OCI-LY1 (cell line): ENCODE measurements around the gene NOL3.

Experiments
- H2AFZ ChIP-seq: fragments of 200-600 bp; sonication (generic), shearing (Covaris generic); 2 replicates; pipeline ENCODE4 v1.6.0; 2014; ENCODE audit warnings: antibody characterized with exemption, mild to moderate bottlenecking, low read length
- H3F3A ChIP-seq: fragments of 200-600 bp; sonication (generic), shearing (Covaris generic); 2 replicates; pipeline ENCODE4 v1.6.0; 2014; ENCODE audit warnings: mild to moderate bottlenecking, antibody characterized with exemption, low read length, moderate library complexity; ENCODE audit not compliant: insufficient read depth
- H3K27ac ChIP-seq: fragments of 200-600 bp; sonication (generic); 2 replicates; pipeline ENCODE4 v1.5.1; 2014; ENCODE audit warnings: low read length, mixed run types, mild to moderate bottlenecking, low read depth; ENCODE audit not compliant: poor library complexity, severe bottlenecking
- H3K27me3 ChIP-seq: fragments of 200-600 bp; sonication (generic); 2 replicates; pipeline ENCODE4 v1.6.0; 2014; ENCODE audit warnings: antibody characterized with exemption, mild to moderate bottlenecking, low read length, moderate library complexity; ENCODE audit not compliant: insufficient read depth
- H3K36me3 ChIP-seq: fragments of 200-600 bp; sonication (generic); 2 replicates; pipeline ENCODE4 v1.6.1; 2014; ENCODE audit warnings: mild to moderate bottlenecking, antibody characterized with exemption, low read length, moderate library complexity, mixed read lengths; ENCODE audit not compliant: insufficient read depth
- H3K4me1 ChIP-seq: fragments of 200-600 bp; sonication (generic); 2 replicates; pipeline ENCODE4 v1.5.1; 2014; ENCODE audit warnings: mild to moderate bottlenecking, low read length, moderate library complexity; ENCODE audit not compliant: insufficient read depth, severe bottlenecking
- H3K4me2 ChIP-seq: fragments of 200-600 bp; sonication (generic), shearing (Covaris generic); 2 replicates; pipeline ENCODE4 v1.6.1; 2014; ENCODE audit warnings: low read length
- H3K4me3 ChIP-seq: fragments of 200-600 bp; sonication (generic); 2 replicates; pipeline ENCODE4 v1.5.1; 2014; ENCODE audit warnings: low read length, low read depth, mild to moderate bottlenecking, mixed read lengths; ENCODE audit not compliant: poor library complexity, severe bottlenecking
- H3K79me2 ChIP-seq: fragments of 200-600 bp; shearing (Covaris generic); 2 replicates; pipeline ENCODE4 v1.6.1; 2016; ENCODE audit warnings: mixed run types, low read length, mixed read lengths; ENCODE audit not compliant: insufficient read depth
- H3K9ac ChIP-seq: fragments of 200-600 bp; sonication (generic), shearing (Covaris generic); 2 replicates; pipeline ENCODE4 v1.6.1; 2014; ENCODE audit warnings: mild to moderate bottlenecking, low read length, mixed read lengths
- H3K9me2 ChIP-seq: fragments of 200-600 bp; sonication (generic), shearing (Covaris generic); 2 replicates; pipeline ENCODE4 v1.6.1; 2014; ENCODE audit warnings: low read depth, mild to moderate bottlenecking, low read length, mixed read lengths
- H3K9me3 ChIP-seq: fragments of 200-600 bp; shearing (Covaris generic); 2 replicates; pipeline ENCODE4 v1.6.1; 2014; ENCODE audit warnings: low read length, mixed read lengths
- H4K20me1 ChIP-seq: fragments of 200-600 bp; sonication (generic), shearing (Covaris generic); 2 replicates; pipeline ENCODE4 v1.6.0; 2016; ENCODE audit warnings: mild to moderate bottlenecking, low read length; ENCODE audit not compliant: insufficient read depth
- EZH2 ChIP-seq: fragments of 200-600 bp; sonication (generic), shearing (Covaris generic); IDR thresholded peaks from 2 replicates; pipeline ENCODE4 v1.8.0; 2017; ENCODE audit warnings: borderline replicate concordance, mixed run types, mild to moderate bottlenecking, antibody characterized with exemption, low read length, moderate library complexity, mixed read lengths
- TF ChIP-seq, protein P1 (sequence below): fragments of 200-600 bp; sonication (generic), shearing (Covaris generic); IDR thresholded peaks from 2 replicates; pipeline ENCODE4 v1.5.1; 2017; ENCODE audit warnings: mild to moderate bottlenecking, antibody characterized with exemption, low read length, moderate library complexity, mixed read lengths

Gene NOL3

DNA sequence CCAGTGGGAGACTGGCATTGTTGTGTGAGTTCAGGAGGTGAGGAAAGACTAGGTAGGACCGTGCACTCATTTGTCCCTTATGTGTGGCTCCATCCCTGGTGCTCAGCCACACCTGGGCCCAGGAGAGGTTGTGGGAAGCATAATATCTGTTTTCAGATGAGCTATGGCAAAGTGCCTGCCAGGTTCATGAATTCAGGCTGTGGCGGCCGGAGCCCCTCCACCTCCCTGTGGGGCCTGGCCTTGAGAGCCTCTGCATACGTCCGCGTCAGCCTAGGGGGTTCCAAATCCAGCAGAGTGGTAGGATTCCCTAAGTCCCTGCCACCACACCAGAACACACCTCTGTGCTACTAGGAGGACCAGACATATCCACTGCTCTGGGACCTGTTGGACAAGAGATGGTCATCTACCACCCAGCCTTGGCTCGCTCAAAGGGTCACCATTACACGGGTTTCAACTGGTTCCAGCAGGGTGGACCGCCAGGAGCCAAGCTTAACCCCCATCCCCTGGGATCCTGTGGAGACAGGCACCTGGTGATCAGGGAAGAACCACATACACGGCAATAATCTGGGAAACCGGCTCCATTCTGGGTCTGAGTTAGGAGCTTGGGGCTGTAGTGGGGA lies 21.6 kb upstream of the NOL3 start:
- no peaks in the 10 kb centered on the region for H4K20me1 ChIP-seq
- peaks cover 46% of the 10 kb centered on the region for H3K36me3 ChIP-seq
- H3K9me2 ChIP-seq: no peaks in the 10 kb centered on the region

DNA sequence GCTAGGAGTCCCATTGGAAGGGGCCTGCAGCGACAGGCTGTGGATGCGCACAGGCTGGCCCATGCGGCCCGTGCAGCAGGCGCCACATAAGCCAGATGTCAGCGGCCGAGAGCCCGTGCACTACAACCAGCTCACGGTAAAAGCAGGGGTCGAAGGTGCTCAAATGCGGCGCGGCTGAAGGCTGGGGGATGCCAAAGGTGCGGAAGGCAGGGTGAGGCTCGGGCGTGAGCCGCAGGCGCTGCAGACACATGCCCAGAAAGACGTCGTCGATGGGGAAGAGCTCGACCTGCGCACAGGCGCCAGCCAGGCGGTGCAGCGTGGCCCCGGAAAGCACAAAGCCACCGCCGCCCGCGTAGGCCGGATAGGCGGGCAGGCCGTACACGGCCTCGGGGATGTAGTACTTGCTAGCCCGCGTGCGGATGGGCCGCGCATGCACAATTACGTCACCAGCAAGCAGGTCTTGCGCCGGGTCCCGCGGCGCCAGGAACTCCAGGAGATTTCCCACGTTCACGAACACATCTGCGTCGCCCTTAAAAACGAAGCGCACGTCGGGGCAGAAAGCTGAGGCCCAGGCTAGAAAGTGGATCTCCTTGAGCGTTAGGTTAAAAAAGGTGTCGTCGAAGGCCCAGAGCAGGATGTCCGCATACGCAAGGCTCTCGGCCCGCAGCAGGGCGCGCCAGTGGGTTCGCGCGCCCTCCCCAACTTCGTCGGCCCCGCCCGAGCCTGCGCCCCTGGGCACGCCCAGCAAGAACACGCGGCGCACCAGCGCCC lies 20.9 kb upstream of the NOL3 start:
- H3K27ac ChIP-seq: no peak overlapping the region
- H3K4me2 ChIP-seq: no peak overlapping the region
- H3K9me2 ChIP-seq: no peaks in the 10 kb centered on the region
- H3K4me1 ChIP-seq: peaks cover 5% of the 10 kb centered on the region
- no peak overlapping the region for H3K4me3 ChIP-seq
- H2AFZ ChIP-seq: no peak overlapping the region
- peaks cover 40% of the 10 kb centered on the region for H3K36me3 ChIP-seq
- H3F3A ChIP-seq: no peaks in the 10 kb centered on the region
- H3K27me3 ChIP-seq: no peaks in the 10 kb centered on the region
- no peaks in the 10 kb centered on the region for H3K79me2 ChIP-seq
- TF ChIP-seq, protein P1, sequence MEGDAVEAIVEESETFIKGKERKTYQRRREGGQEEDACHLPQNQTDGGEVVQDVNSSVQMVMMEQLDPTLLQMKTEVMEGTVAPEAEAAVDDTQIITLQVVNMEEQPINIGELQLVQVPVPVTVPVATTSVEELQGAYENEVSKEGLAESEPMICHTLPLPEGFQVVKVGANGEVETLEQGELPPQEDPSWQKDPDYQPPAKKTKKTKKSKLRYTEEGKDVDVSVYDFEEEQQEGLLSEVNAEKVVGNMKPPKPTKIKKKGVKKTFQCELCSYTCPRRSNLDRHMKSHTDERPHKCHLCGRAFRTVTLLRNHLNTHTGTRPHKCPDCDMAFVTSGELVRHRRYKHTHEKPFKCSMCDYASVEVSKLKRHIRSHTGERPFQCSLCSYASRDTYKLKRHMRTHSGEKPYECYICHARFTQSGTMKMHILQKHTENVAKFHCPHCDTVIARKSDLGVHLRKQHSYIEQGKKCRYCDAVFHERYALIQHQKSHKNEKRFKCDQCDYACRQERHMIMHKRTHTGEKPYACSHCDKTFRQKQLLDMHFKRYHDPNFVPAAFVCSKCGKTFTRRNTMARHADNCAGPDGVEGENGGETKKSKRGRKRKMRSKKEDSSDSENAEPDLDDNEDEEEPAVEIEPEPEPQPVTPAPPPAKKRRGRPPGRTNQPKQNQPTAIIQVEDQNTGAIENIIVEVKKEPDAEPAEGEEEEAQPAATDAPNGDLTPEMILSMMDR: no peak
- TF ChIP-seq EZH2: no peak
- H3K9me3 ChIP-seq: no peaks in the 10 kb centered on the region
- no peak overlapping the region for H3K9ac ChIP-seq
- H4K20me1 ChIP-seq: no peaks in the 10 kb centered on the region

More for the DNA sequence above, 21.6 kb upstream of the NOL3 start:
- TF ChIP-seq, protein P1: no peak
- TF ChIP-seq EZH2: no peak
- Histone ChIP-seq H3K79me2 (no peaks in the 10 kb centered on the region), H2AFZ (no peak overlapping the region), H3K4me3 (no peak overlapping the region), H3K27me3 (no peaks in the 10 kb centered on the region), H3K9ac (no peak overlapping the region), H3F3A (no peaks in the 10 kb centered on the region), H3K9me3 (no peaks in the 10 kb centered on the region), H3K4me2 (no peak overlapping the region), H3K27ac (no peak overlapping the region), H3K4me1 (peaks cover 5% of the 10 kb centered on the region)

DNA sequence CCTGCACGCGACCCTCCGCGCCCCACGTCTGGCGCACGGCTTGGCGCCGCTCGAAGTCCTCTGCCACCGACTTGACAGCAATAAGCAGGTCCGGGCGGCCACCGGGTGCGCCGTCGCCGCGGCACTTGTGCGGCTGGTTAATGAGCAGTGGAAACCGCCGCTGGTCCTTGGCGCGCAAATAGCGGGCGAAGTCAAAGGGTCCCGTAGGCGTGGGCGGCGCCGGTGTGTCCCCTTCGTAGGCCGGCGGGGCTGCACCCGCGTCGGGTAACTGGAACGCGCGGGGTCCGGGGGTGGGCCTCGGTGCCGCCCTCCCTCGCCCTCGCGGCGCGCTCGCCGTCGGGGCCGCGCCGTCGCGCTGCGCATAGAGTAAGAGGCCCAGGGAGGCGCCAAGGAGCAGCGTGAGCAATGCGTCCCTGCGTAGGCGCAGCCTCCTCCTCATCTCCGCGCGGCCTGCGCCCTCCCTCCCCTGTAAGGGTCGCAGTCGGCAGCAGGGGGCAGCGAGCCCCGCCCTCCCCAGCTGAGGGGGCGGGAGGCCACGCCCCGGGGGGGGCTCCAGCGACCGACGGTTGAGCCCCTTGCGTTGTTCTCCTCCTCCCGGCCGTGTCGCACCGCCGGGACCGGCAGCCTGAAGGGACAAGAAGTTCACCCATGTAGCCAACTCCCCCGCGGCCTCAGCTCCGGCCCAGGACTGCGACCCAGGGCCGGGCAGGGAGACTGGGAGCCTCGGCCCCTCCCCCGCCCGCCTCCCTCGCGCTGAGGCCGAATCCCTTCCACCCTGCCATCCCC lies 20.1 kb upstream of the NOL3 start:
- no peak for TF ChIP-seq EZH2
- TF ChIP-seq, protein P1: no peak
- H3K36me3 ChIP-seq: peaks cover 32% of the 10 kb centered on the region
- H3K4me1 ChIP-seq: peaks cover 7% of the 10 kb centered on the region
- H3F3A ChIP-seq: no peaks in the 10 kb centered on the region
- no peaks in the 10 kb centered on the region for H3K9me3 ChIP-seq
- H3K27ac ChIP-seq: no peak overlapping the region
- no peaks in the 10 kb centered on the region for H3K9me2 ChIP-seq
- no peaks in the 10 kb centered on the region for H4K20me1 ChIP-seq
- H2AFZ ChIP-seq: no peak overlapping the region
- H3K79me2 ChIP-seq: no peaks in the 10 kb centered on the region
- peak overlapping the region; percentile 48 for H3K4me2 ChIP-seq
- no peaks in the 10 kb centered on the region for H3K27me3 ChIP-seq
- H3K4me3 ChIP-seq: peak overlapping the region; percentile 28
- H3K9ac ChIP-seq: no peak overlapping the region; the same call in 1 of the 2 replicates
